Stimulated activated CD4-positive, alpha-beta T cell treated with anti-CD3 and anti-CD28 coated beads, Interleukin-2, amount 100 ng/mL, for 48 hours (primary cell): ENCODE measurements around the gene MSI1.

Source experiments
- DNase-seq, 2 donors: peaks; one replicate each; pipeline ENCODE4 v3.0.0-alpha.2; 2020

MSI1 gene

GRCh38 chr12:120317224-120318105, 51.5 kb downstream of the MSI1 start:
- DNase-seq: peak; percentile 100

- DNase-seq: no peak
Observed at GRCh38 chr12:120316798-120317223, 52.2 kb downstream of the MSI1 start.

- DNase-seq: no peak
Observed at GRCh38 chr12:120314220-120314619, 54.7 kb downstream of the MSI1 start.

GRCh38 chr12:120301962-120302815, 66.8 kb downstream of the MSI1 start, which contains the start of gene SIRT4:
Gene SIRT4, plus strand, starts transcription at chr12:120302321. Its CDS starts 1,241 bp downstream, at chr12:120303562.
- DNase-seq: peak; percentile 85 to 87

GRCh38 chr12:120292661-120293531, 76.1 kb downstream of the MSI1 start, which contains the start of gene RNU4-1:
Gene RNU4-1, minus strand, starts transcription at chr12:120293237.
- DNase-seq: peak; percentile 74

- no peak for DNase-seq
Observed at GRCh38 chr12:120292411-120292660, 76.6 kb downstream of the MSI1 start.
